ENCODE measurements around the gene LRRN3. TPM values are rescaled to one million over a fixed set of nuclear protein-coding genes. Genes with fewer than 3 reads are reported as not detected.

LRRN3 gene
- total RNA-seq, 1 donor from 2014 or later: 2.2 TPM

GRCh38 chr7:111043561-111043960 is 47.4 kb upstream of the LRRN3 start:
- Histone ChIP-seq H3K4me1 (ENCODE audit: insufficient read depth, low read length) (no peaks in the 10 kb centered on the region), H3K79me2 (ENCODE audit: insufficient read depth, low read length) (no peaks in the 10 kb centered on the region), H3K27ac (ENCODE audit: low read depth, low read length) (no peak overlapping the region), H3K9me3 (ENCODE audit: insufficient read depth, low read depth, low read length) (no peaks in the 10 kb centered on the region), H2AFZ (ENCODE audit: low read depth, low read length) (no peak overlapping the region), H3K27me3 (ENCODE audit: insufficient read depth, low read length) (no peaks in the 10 kb centered on the region), H3K4me3 (ENCODE audit: insufficient read depth, low read depth, low read length) (no peak overlapping the region), H4K20me1 (ENCODE audit: insufficient read depth, low read length) (no peaks in the 10 kb centered on the region), H3K4me2 (ENCODE audit: low read length) (no peak overlapping the region), H3K36me3 (ENCODE audit: insufficient read depth, low read length) (no peaks in the 10 kb centered on the region), H3K9ac (ENCODE audit: low read length) (no peak overlapping the region)
- no peak overlapping the region for H3K27ac Mint-ChIP-seq (ENCODE audit: unreplicated experiment)
- no peaks in the 10 kb centered on the region for H3K9me3 Mint-ChIP-seq (ENCODE audit: unreplicated experiment)
- FAIRE-seq (no peak), DNase-seq (ENCODE audit: low read depth) (no peak)
- H3K36me3 Mint-ChIP-seq (ENCODE audit: low read depth, unreplicated experiment): no peaks in the 10 kb centered on the region
- no peak for TF ChIP-seq CTCF (IDR thresholded peaks at IDR 0.05; ENCODE audit: insufficient read depth, low read depth, low read length)
- no peak for TF ChIP-seq EZH2 (IDR thresholded peaks at IDR 0.05; ENCODE audit: insufficient read depth, low read length)
- H3K4me1 Mint-ChIP-seq (ENCODE audit: low read depth, unreplicated experiment): peaks cover 4% of the 10 kb centered on the region
- H3K4me3 Mint-ChIP-seq (ENCODE audit: unreplicated experiment): no peak overlapping the region
- H3K27me3 Mint-ChIP-seq (ENCODE audit: low read depth, unreplicated experiment): no peaks in the 10 kb centered on the region

- H3K4me1 ChIP-seq (ENCODE audit: insufficient read depth, low read length): no peaks in the 10 kb centered on the region
- H3K4me2 ChIP-seq (ENCODE audit: low read length): no peak overlapping the region
- no peaks in the 10 kb centered on the region for H3K27me3 ChIP-seq (ENCODE audit: insufficient read depth, low read length)
- no peaks in the 10 kb centered on the region for H4K20me1 ChIP-seq (ENCODE audit: insufficient read depth, low read length)
- Mint-ChIP-seq H3K9me3 (ENCODE audit: unreplicated experiment) (no peaks in the 10 kb centered on the region), H3K36me3 (ENCODE audit: low read depth, unreplicated experiment) (no peaks in the 10 kb centered on the region), H3K27me3 (ENCODE audit: low read depth, unreplicated experiment) (no peaks in the 10 kb centered on the region), H3K27ac (ENCODE audit: unreplicated experiment) (no peak overlapping the region), H3K4me1 (ENCODE audit: low read depth, unreplicated experiment) (peaks cover 7% of the 10 kb centered on the region), H3K4me3 (ENCODE audit: unreplicated experiment) (no peak overlapping the region)
- no peak overlapping the region for H3K9ac ChIP-seq (ENCODE audit: low read length)
- H3K79me2 ChIP-seq (ENCODE audit: insufficient read depth, low read length): no peaks in the 10 kb centered on the region
- no peak overlapping the region for H2AFZ ChIP-seq (ENCODE audit: low read depth, low read length)
- TF ChIP-seq CTCF (IDR thresholded peaks at IDR 0.05; ENCODE audit: insufficient read depth, low read depth, low read length) (no peak), EZH2 (IDR thresholded peaks at IDR 0.05; ENCODE audit: insufficient read depth, low read length) (no peak)
- no peak for FAIRE-seq
- H3K36me3 ChIP-seq (ENCODE audit: insufficient read depth, low read length): no peaks in the 10 kb centered on the region
- H3K9me3 ChIP-seq (ENCODE audit: insufficient read depth, low read depth, low read length): no peaks in the 10 kb centered on the region
- no peak for DNase-seq (ENCODE audit: low read depth)
- H3K27ac ChIP-seq (ENCODE audit: low read depth, low read length): no peak overlapping the region
- H3K4me3 ChIP-seq (ENCODE audit: insufficient read depth, low read depth, low read length): no peak overlapping the region
Observed at GRCh38 chr7:111045449-111045848, 45.5 kb upstream of the LRRN3 start.

GRCh38 chr7:111047595-111047994 is 43.3 kb upstream of the LRRN3 start:
- H3K4me3 Mint-ChIP-seq (ENCODE audit: unreplicated experiment): no peak overlapping the region
- Histone ChIP-seq H3K79me2 (ENCODE audit: insufficient read depth, low read length) (no peaks in the 10 kb centered on the region), H3K9ac (ENCODE audit: low read length) (no peak overlapping the region), H3K9me3 (ENCODE audit: insufficient read depth, low read depth, low read length) (no peaks in the 10 kb centered on the region), H4K20me1 (ENCODE audit: insufficient read depth, low read length) (no peaks in the 10 kb centered on the region), H3K36me3 (ENCODE audit: insufficient read depth, low read length) (no peaks in the 10 kb centered on the region), H3K27me3 (ENCODE audit: insufficient read depth, low read length) (no peaks in the 10 kb centered on the region), H3K4me1 (ENCODE audit: insufficient read depth, low read length) (no peaks in the 10 kb centered on the region), H3K4me2 (ENCODE audit: low read length) (no peak overlapping the region), H3K4me3 (ENCODE audit: insufficient read depth, low read depth, low read length) (no peak overlapping the region), H2AFZ (ENCODE audit: low read depth, low read length) (no peak overlapping the region), H3K27ac (ENCODE audit: low read depth, low read length) (no peak overlapping the region)
- H3K27ac Mint-ChIP-seq (ENCODE audit: unreplicated experiment): no peak overlapping the region
- peaks cover 10% of the 10 kb centered on the region for H3K4me1 Mint-ChIP-seq (ENCODE audit: low read depth, unreplicated experiment)
- H3K9me3 Mint-ChIP-seq (ENCODE audit: unreplicated experiment): no peaks in the 10 kb centered on the region
- TF ChIP-seq CTCF (IDR thresholded peaks at IDR 0.05; ENCODE audit: insufficient read depth, low read depth, low read length) (no peak), EZH2 (IDR thresholded peaks at IDR 0.05; ENCODE audit: insufficient read depth, low read length) (no peak)
- H3K27me3 Mint-ChIP-seq (ENCODE audit: low read depth, unreplicated experiment): no peaks in the 10 kb centered on the region
- no peaks in the 10 kb centered on the region for H3K36me3 Mint-ChIP-seq (ENCODE audit: low read depth, unreplicated experiment)
- DNase-seq (ENCODE audit: low read depth): no peak
- FAIRE-seq: no peak
